Heart left ventricle (tissue), 13 donors: Measurements from ENCODE around the gene XRCC5.

Experiments
- POLR2A ChIP-seq, 2 donors: fragments of 450-650 bp; IDR thresholded peaks; one replicate each; pipeline ENCODE4 v1.6.1; 2017; ENCODE audit warnings: antibody characterized with exemption in 2 of 2, mild to moderate bottlenecking in 2 of 2, moderate library complexity in 2 of 2
- TF ChIP-seq, protein P1 (sequence below), 12 donors: fragments of 200-600 bp; sonication (generic) in 4 of 12; IDR thresholded peaks; one replicate each; pipeline versions ENCODE4 v1.5.0 to v1.8.0; 2018 to 2022; ENCODE audit warnings: antibody characterized with exemption in 12 of 12, mild to moderate bottlenecking in 5 of 12
- donor health status: ischemic (EF 13 %, LVEDD 7.1; RV severe dilation, severe dysfunction).
- donor health status: DM: no; HTN: yes; CAD: no.
- donor health status: DM: no; HTN: no; CAD: no.
- donor health status: ischemic (EF 25% LVEDD 6.9; RV normal size, moderate dysfunction).
- donor health status: ischemic (EF 25% LVEDD 5.7; RV mildly dilated, moderate dysfunction).
- donor health status: ischemic (EF 35%, LVEDD 5.7; RV mildly dilated, moderate dysfunction).
- donor health status: nonischemic (EF 11% LVEDD 7.7; RV severe dilation, severe dysfunction).
- donor health status: DM: yes; HTN: yes; CAD: no.
- donor health status: PGD.
- donor health status: ischemic (EF 29% LVEDD 5.4; RV normal size, mild dysfunction).
- donor health status: nonischemic (EF 23%, LVEDD 6.1; RV moderate dilation, normal function).

DNA sequence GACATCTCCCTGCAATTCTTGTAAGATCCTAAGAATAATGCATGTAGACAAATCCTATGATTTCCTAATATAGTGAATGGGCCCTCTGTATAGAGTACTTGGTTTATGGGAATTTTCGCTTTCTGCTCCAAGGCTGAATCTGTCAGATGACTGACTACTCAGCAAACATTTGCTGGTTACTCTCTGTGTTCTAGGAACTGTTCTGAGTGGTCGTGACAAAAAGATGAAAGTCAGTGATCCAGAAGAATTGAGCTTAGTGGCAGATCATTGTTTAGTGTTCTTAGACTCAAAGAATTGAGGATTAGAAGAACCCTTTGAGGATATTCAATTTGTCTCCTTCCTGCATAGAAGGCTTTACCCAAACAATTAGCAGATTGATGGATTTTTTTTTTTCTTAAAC, 10.0 kb downstream of the XRCC5 start:
- TF ChIP-seq, protein P1, sequence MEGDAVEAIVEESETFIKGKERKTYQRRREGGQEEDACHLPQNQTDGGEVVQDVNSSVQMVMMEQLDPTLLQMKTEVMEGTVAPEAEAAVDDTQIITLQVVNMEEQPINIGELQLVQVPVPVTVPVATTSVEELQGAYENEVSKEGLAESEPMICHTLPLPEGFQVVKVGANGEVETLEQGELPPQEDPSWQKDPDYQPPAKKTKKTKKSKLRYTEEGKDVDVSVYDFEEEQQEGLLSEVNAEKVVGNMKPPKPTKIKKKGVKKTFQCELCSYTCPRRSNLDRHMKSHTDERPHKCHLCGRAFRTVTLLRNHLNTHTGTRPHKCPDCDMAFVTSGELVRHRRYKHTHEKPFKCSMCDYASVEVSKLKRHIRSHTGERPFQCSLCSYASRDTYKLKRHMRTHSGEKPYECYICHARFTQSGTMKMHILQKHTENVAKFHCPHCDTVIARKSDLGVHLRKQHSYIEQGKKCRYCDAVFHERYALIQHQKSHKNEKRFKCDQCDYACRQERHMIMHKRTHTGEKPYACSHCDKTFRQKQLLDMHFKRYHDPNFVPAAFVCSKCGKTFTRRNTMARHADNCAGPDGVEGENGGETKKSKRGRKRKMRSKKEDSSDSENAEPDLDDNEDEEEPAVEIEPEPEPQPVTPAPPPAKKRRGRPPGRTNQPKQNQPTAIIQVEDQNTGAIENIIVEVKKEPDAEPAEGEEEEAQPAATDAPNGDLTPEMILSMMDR (IDR thresholded peaks at IDR 0.05), result no peak
- no peak for TF ChIP-seq POLR2A (IDR thresholded peaks at IDR 0.05)
